ENCODE data around the gene GFRA4. TPM values are rescaled to one million over a fixed set of nuclear protein-coding genes. Genes with fewer than 3 reads are reported as not detected.

The GFRA4 gene
- total RNA-seq, 1 experiment from 2014 or later, result not detected

DNA sequence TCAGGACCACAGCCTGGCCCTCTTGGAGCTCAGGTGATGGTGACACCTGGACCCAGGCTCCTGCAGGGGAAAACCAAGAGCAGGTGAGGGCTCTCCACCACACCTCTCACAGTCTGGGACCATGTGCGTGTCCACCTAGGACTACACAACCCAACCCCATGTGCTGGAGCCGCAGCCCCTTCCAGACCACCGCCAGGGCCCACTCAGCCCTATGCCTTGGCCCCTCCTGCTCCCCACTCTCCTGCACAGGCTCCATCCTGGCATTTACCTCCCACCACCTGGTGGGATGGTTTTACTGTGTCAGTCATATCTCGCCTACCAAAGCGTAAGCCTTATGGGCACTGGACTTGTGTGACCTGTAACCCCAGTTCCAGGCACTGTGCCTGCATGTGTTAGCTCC is 31.7 kb upstream of the GFRA4 start:
- DNase-seq (ENCODE audit: low spot score), result no peak

GRCh38 chr20:3693376-3693775 is 30.2 kb upstream of the GFRA4 start:
- no peak for DNase-seq (ENCODE audit: low spot score)

DNA sequence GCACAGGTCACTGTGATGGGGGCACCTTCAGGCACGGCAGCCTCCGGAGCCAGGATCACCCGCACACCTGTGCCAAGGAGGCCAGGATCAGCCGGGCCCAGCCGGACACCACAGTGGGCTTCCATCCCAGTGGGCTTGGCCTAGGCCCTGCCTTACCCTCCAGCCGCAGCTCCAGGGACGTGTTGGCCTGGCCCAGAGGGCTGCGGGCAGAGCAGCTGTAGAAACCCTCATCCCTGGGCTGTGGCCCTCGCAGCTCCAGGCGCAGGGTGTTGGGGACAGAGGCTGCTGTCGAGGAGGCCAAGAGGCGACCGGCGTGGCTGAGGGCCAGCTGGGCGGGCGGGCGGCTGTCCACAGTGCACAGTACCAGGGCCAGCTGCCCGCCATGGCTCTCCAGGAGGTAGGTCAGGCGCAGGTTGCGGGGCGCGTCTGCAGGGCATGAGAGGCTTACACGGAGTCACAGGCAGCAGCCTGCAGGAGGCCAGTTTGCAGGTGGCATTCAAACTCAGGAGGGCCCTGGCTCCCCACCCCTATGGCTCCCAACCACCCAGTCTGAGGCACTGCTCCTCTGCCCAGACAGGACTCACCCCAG is 29.6 kb upstream of the GFRA4 start:
- DNase-seq (ENCODE audit: low spot score), result no peak

GRCh38 chr20:3691897-3692296 is 28.7 kb upstream of the GFRA4 start:
- no peak for DNase-seq (ENCODE audit: low spot score)

DNA sequence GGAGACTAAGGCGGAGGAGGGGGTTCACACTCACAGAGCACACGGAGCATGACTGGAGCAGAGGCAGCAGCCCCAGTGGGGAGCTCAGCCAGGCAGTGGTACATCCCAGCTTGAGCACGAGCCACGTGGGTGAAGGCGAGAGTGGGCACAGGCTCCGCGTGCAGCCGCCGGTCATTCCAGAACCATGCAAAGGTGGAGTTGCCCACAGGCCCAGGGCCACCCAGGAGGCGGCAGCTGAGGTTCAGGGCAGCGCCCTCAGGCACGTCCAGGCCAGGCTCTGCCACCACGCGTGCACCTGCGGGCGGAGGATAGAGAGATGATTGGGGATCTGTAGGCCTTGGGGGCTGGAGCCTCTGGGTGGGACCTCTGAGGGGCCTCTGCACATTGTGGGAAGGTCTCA is 28.1 kb upstream of the GFRA4 start:
- no peak for DNase-seq (ENCODE audit: low spot score)

DNA sequence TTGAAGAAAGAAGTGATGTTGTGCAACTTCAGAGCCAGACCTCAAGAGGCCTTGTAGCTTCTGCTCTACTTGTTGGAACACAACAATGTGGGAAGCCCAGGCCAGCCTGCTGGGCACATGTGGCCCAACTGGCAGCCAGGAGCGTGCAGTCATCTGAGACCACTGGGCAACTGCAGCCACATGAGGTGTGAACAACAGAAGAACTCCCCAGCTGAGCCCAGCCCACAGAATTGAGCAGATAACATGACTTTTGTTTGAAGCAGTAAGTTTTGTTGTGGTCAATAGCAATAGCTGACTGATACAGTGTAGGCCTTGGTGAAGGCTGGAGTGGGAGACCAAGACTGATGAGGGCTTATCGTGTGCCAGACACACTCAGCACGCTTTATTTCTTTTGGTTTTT is 27.2 kb upstream of the GFRA4 start:
- DNase-seq (ENCODE audit: low spot score), result no peak

- DNase-seq (ENCODE audit: low spot score), result no peak
Measured at GRCh38 chr20:3689978-3690377, 26.8 kb upstream of the GFRA4 start.

GRCh38 chr20:3687655-3688054 is 24.5 kb upstream of the GFRA4 start:
- peak; percentile 29 for DNase-seq (ENCODE audit: low spot score)

GRCh38 chr20:3686867-3687321 is 23.7 kb upstream of the GFRA4 start:
- peak; percentile 46 for DNase-seq (ENCODE audit: low spot score)

DNA sequence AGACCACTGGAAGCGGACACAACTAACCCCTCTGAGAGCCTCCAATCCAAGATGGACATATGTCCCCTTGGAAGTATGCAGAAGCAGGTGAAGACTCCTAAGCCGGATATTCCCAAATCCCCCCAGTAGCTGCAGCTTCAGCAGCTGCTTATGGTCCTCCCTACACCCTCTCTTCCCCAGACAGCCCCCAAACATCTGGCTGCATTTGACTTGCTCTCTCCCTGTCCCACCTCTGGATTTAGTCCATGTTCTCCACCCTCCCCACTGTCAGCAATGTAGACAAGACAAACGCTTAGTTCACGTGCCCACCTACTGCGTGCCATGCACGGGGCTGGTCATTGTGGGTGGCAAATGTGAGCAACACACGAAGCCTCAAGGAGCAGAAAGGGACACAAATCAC is 23.2 kb upstream of the GFRA4 start:
- no peak for DNase-seq (ENCODE audit: low spot score)

GRCh38 chr20:3685341-3685740 is 22.1 kb upstream of the GFRA4 start:
- no peak for DNase-seq (ENCODE audit: low spot score)

GRCh38 chr20:3681931-3682781 is 19.0 kb upstream of the GFRA4 start, which contains the start of gene ADAM33:
TSS of gene ADAM33 (minus strand) at chr20:3682010. CDS start at chr20:3682004, 6 bp downstream.
- no peak for DNase-seq (ENCODE audit: low spot score)

DNA sequence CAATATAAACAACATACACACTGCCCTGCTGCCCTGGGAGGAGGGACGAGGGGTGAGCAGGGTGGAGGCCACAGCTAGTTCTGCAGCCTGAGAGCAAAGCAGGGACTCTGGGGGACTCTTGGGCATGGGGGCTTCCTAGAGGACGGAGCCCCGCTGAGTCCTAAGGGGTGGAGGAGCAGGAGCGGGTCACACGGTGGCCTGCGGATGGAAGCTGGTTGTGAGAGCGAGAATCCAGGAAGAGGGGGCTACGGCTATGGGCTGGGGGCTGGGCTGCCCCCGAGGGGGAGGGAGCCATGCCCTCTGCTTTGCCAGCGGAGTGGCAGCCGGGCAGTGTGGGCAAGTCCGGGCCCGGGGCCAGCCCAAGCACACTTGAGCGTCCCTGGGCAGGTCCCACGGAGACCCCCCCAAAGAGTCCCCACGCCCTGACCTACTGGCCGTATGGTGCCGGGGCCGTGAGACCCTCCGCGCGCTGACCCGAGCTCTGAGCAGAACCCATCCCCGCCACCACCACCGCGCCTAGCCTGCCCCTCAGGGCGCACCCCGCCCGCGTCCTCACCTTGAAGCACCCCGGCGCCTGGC is 18.2 kb upstream of the GFRA4 start:
- no peak for DNase-seq (ENCODE audit: low spot score)

- DNase-seq (ENCODE audit: low spot score), result no peak
Measured at GRCh38 chr20:3680701-3681351, 17.6 kb upstream of the GFRA4 start.

- peak; percentile 14 for DNase-seq (ENCODE audit: low spot score)
Measured at GRCh38 chr20:3679749-3680700, 16.8 kb upstream of the GFRA4 start.

DNA sequence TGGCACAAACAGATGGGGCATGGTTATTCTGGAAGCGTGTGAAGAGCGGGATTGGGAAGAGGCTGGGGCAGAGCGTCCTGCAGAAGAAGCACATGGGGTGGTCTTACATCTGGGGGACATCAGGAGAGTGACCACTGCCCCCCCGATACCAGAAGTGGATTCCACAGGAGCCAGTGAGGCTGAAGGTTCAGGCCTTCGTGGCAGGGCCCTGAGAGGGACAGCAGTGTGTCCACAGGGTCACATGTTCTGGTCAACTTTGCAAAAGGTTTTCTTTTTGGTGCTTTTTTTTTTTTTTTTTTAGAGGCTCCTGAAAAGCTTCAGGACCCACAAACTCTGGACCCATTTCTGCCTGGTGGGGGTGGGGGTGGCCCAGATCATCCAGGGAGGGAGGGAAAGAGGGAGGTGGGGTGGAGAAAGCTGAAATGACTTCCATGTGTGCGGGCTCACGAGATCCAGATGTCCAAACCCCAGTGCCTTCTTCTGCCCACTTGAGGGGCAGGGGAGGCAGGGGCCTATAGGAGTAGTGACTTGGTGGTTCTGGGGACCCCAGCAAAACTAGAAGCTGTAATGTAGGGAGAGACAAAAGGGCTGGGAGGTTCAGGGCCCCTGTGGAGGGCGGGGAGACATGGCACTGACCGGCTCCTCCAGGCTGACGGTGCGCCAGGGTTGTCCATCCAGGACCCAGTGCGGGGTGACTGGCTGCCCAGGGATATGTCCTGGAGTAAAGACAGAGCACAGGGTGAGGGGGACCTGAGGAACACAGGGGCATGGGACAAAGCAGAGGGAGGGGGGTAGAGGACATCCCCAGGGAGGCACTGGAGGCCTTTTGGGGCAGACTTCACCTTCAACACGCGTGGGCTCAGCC is 15.9 kb upstream of the GFRA4 start:
- no peak for DNase-seq (ENCODE audit: low spot score)

- no peak for DNase-seq (ENCODE audit: low spot score)
Measured at GRCh38 chr20:3678198-3678597, 15.0 kb upstream of the GFRA4 start.

GRCh38 chr20:3677733-3678132 is 14.5 kb upstream of the GFRA4 start:
- no peak for DNase-seq (ENCODE audit: low spot score)

DNA sequence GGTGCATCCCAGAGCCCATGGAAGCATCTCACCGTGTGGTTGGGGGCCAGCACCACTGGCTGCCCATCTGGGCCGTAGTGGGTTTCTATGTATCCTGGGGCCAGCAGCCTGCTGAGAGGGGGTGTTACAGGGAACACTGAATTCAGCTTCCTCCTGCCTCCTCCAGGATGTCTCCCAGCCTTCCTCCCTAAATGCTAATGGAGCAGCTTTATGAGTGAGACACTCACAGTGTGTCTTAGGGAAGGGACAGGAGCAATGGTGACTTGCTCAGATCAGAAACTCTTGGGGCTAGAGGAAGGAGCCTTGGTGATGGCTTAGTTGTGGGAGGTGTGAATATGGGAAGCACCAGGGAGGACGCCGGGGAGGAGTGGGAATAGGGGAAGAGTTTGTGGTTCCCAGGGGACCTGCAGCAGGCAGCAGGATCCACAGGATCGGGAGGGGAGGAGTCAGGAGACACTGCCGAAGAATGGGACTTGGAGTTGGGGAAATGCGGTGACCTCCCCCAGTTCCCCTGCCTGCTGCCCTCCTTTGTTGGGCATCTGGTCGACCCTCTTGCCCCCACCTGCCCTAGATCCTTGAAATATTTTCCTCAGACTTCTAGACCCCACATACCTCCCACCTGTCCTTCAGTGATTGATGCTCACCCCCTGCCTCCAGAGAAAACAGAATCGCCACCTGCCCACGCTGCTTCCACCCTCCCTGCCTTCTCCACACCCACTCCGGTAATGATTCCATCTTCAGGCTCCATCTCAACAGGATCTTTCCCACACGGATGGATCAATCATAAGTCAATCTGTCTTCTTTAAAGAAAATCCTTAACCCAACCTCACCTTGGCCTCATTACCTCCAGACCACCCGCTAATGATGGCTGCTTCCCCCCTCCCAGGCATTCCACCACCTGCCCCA is 12.0 kb upstream of the GFRA4 start:
- no peak for DNase-seq (ENCODE audit: low spot score)
